Stomach smooth muscle (tissue), 2 donors: ENCODE measurements around the gene SLC6A18.

Experiments
- H3K27ac ChIP-seq: one replicate; pipeline ENCODE4 v1.7.0; 2013; ENCODE audit warnings: mild to moderate bottlenecking, low read length, inconsistent platforms
- H3K27me3 ChIP-seq, 2 donors: one replicate each; pipeline ENCODE4 v1.7.0; 2013; ENCODE audit warnings: low read length in 2 of 2; ENCODE audit not compliant: insufficient read depth in 2 of 2, control insufficient read depth in 1 of 2
- H3K36me3 ChIP-seq, 2 donors: one replicate each; pipeline ENCODE4 v1.7.0; 2013; ENCODE audit warnings: low read length in 2 of 2; ENCODE audit not compliant: control insufficient read depth in 2 of 2, insufficient read depth in 2 of 2
- H3K4me1 ChIP-seq: one replicate; pipeline ENCODE4 v1.7.0; 2013; ENCODE audit warnings: low read length; ENCODE audit not compliant: control insufficient read depth, insufficient read depth
- H3K4me3 ChIP-seq, 2 donors: one replicate each; pipeline ENCODE4 v1.7.0; 2013; ENCODE audit warnings: low read length in 2 of 2
- H3K9ac ChIP-seq, 2 donors: one replicate each; pipeline ENCODE4 v1.7.0; 2013; ENCODE audit warnings: low read length in 2 of 2, mild to moderate bottlenecking in 1 of 2
- H3K9me3 ChIP-seq, 2 donors: one replicate each; pipeline ENCODE4 v1.7.0; 2013; ENCODE audit warnings: low read length in 2 of 2; ENCODE audit not compliant: control insufficient read depth in 2 of 2
- donor health status: healthy.
- donor health status: Pancreatic carcinoma.

Gene SLC6A18

DNA sequence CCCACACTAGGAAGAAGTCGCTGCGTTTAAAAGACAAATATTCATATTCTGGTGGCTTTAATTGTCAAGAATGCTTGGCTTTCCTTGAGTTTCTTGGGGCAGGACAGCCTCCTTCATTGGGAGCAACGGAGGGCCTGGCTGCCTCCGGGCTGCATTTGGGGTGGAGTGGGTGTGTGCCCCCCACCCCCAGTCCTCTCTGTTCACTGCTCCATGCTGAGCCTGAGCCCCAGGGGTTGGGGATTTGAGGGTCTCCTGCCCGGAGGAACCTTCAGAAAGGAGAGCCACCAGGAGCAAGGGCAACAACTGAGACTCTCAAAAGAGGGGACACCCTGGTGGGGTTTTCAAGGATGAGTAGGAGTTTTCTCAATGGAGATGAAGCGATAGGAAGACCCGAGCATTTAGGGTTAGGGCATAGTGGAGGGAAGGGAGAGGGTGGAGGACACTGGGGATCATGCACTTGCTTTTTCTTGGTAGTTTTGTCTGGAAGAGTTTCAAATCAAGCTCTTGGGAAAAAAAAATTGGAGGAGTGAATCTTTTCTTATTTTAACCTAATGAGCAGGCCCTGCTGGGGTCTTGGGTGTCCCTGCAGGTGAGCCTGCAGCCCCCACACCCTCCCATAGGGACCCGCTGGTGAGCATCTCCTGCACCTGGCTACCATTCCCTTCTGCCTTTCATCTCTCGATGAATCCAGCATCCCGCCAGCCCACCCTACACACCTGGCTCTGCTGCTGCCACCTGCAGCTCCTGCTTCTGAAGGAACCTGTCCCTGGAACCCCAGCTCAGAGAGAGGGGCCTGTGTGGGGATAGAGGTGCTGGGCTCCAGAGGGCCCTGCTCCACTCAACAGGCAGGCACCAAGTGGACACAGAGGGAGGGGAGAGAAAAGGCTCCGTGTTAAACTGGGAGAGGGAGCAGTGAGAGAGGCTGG is 19.7 kb upstream of the SLC6A18 start:
- H3K27me3 ChIP-seq = peaks cover 0 to 14% of the 10 kb centered on the region in 2 donors
- no peak overlapping the region for H3K9ac ChIP-seq
- H3K36me3 ChIP-seq = no peaks in the 10 kb centered on the region
- H3K27ac ChIP-seq = no peak overlapping the region
- no peaks in the 10 kb centered on the region for H3K9me3 ChIP-seq
- H3K4me3 ChIP-seq = no peak overlapping the region
- no peaks in the 10 kb centered on the region for H3K4me1 ChIP-seq

DNA sequence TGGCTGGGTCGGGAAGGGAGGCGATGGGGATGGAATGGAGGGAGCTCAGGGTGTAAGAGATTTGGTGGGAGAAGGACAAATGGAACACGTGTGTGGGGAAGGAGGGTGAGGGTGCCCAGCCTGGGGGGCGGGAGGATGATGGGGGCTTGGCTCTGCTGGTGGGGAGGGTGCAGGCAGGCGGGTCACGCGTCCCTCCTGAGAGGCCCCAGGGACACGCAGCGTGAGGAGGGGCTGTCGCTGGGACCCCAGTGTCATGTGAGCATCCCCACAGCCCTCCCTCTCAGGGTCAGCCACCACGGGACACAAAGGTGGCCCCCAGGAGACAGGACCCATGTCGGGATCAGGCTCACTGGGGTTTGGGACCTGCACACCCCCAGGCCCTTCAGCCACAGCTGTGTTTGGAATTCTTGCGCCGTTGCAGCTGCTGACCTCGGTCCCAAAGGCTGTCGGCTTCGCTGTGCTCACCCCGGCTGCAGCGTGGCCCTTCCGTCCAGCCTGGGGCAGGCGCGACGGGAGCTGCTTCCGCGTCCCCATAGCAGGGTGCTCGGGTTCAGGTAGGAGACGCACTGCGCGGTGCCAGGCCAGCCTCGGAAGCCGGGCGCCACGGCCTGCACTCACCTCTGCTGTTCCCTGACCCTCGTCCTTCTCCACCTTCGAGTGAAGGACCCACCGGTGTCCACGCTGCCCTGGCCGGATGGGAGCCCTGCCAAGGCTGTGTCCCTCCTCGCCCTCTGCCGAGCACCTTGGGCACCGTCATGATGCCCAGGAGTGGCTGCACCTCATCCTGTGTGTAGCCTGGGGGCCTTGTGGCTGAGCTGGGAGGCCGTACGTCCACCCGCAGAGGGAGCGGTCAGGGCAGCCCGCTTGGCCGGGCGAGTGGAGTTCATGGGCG is 18.4 kb upstream of the SLC6A18 start:
- Histone ChIP-seq H3K27me3 (peaks cover 0 to 10% of the 10 kb centered on the region in 2 donors), H3K4me3 (no peak overlapping the region), H3K4me1 (no peaks in the 10 kb centered on the region), H3K9me3 (no peaks in the 10 kb centered on the region), H3K9ac (no peak overlapping the region), H3K27ac (no peak overlapping the region), H3K36me3 (no peaks in the 10 kb centered on the region)

DNA sequence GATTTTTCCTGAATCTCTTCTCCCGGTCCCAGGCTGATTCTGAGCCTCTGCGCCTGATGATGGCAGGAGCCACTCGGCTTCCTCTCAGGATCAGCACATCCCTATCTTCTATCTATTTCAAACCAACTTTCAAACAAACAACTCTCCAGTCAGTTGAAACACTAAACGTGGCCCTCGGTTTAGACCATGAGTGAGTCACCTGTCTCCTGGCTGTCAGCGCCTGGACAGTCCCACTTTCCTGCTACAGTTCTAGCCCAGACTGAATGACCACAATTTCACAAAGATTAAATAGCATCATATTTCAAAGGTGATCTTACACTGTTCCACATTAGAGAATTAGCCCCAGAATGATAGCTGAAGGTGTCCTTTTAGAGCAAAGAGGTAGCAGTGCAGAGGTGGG is 17.6 kb upstream of the SLC6A18 start:
- Histone ChIP-seq H3K9ac (no peak overlapping the region), H3K27ac (no peak overlapping the region), H3K4me1 (no peaks in the 10 kb centered on the region), H3K36me3 (no peaks in the 10 kb centered on the region), H3K27me3 (peaks cover 0 to 10% of the 10 kb centered on the region in 2 donors), H3K9me3 (no peaks in the 10 kb centered on the region), H3K4me3 (no peak overlapping the region)

DNA sequence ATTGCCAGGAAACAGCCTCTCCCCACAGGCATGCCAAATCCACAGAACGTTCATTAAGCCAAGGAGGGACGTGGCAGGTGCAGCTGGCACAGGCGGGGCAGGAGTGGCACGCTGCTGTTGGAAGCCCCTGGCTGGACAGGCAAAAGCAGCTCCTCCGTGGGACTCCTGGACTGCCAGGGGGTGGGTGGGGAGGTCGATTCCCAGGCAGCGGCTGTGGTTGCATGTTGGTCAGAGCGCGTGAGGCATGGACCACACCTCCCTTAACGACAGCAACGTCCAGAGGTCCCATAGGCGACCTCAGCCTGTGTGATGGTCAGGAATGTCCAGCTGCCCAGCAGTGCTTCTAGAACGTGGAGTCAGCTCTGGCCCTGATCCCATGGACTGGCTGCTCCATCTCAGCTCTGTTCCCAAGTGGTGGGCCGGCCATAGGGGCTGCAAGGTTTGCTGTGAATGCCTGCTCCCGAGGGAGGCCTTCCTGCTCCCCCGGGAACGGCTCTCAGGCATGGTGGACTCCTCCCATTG is 16.9 kb upstream of the SLC6A18 start:
- H3K4me1 ChIP-seq = no peaks in the 10 kb centered on the region
- no peak overlapping the region for H3K4me3 ChIP-seq
- H3K9ac ChIP-seq = no peak overlapping the region
- no peaks in the 10 kb centered on the region for H3K36me3 ChIP-seq
- H3K27ac ChIP-seq = no peak overlapping the region
- H3K27me3 ChIP-seq = peaks cover 0 to 10% of the 10 kb centered on the region in 2 donors
- H3K9me3 ChIP-seq = no peaks in the 10 kb centered on the region

DNA sequence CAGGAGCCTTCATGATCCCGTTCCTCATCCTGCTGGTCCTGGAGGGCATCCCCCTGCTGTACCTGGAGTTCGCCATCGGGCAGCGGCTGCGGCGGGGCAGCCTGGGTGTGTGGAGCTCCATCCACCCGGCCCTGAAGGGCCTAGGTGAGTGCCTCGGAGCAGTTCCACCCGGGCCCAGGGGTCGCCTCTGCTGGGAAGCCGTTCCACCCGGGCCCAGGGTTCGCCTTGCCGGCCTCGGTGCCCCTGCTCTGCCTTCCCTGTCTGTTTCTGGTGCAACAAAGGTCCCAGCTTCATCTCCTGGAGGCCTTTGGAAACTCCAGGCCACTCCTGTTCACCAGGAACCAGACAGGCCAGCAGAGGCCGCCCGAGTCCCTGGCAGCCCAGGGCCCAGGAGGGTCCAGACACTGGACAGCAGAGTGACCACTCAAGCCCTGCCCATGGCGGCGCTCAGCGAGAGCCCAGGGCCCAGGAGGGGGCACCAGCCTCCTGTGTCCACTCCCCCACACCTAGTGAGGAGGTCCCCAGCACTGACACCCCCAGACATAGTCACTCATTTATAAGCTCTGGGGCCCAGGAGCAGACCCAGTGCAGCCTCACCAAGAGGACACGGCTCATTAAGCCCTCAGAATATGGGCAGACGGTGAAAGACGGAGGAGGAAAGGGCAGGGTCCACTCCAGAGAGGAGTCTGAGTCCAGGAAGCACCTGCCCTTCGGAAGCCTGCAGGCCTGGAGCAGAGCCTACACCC is 16.3 kb upstream of the SLC6A18 start:
- no peaks in the 10 kb centered on the region for H3K9me3 ChIP-seq
- no peak overlapping the region for H3K4me3 ChIP-seq
- H3K27ac ChIP-seq = no peak overlapping the region
- no peak overlapping the region for H3K9ac ChIP-seq
- H3K36me3 ChIP-seq = no peaks in the 10 kb centered on the region
- no peaks in the 10 kb centered on the region for H3K4me1 ChIP-seq
- peaks cover 0 to 10% of the 10 kb centered on the region in 2 donors for H3K27me3 ChIP-seq

- H3K27me3 ChIP-seq = peaks cover 0 to 10% of the 10 kb centered on the region in 2 donors
- no peaks in the 10 kb centered on the region for H3K9me3 ChIP-seq
- no peak overlapping the region for H3K27ac ChIP-seq
- H3K36me3 ChIP-seq = no peaks in the 10 kb centered on the region
- no peak overlapping the region for H3K9ac ChIP-seq
- H3K4me1 ChIP-seq = no peaks in the 10 kb centered on the region
- no peak overlapping the region for H3K4me3 ChIP-seq
Observed at GRCh38 chr5:1209489-1209852, 15.7 kb upstream of the SLC6A18 start.

GRCh38 chr5:1209896-1210776 is 15.0 kb upstream of the SLC6A18 start:
- Histone ChIP-seq H3K9me3 (no peaks in the 10 kb centered on the region), H3K4me1 (no peaks in the 10 kb centered on the region), H3K4me3 (no peak overlapping the region), H3K9ac (no peak overlapping the region), H3K27ac (no peak overlapping the region), H3K27me3 (peaks cover 0 to 10% of the 10 kb centered on the region in 2 donors), H3K36me3 (no peaks in the 10 kb centered on the region)

- peaks cover 0 to 9% of the 10 kb centered on the region in 2 donors for H3K27me3 ChIP-seq
- H3K27ac ChIP-seq = no peak overlapping the region
- peaks cover 0 to 5% of the 10 kb centered on the region in 2 donors for H3K9me3 ChIP-seq
- no peak overlapping the region for H3K4me3 ChIP-seq
- H3K9ac ChIP-seq = no peak overlapping the region
- H3K36me3 ChIP-seq = no peaks in the 10 kb centered on the region
- H3K4me1 ChIP-seq = no peaks in the 10 kb centered on the region
Observed at GRCh38 chr5:1210832-1211251, 14.3 kb upstream of the SLC6A18 start.

DNA sequence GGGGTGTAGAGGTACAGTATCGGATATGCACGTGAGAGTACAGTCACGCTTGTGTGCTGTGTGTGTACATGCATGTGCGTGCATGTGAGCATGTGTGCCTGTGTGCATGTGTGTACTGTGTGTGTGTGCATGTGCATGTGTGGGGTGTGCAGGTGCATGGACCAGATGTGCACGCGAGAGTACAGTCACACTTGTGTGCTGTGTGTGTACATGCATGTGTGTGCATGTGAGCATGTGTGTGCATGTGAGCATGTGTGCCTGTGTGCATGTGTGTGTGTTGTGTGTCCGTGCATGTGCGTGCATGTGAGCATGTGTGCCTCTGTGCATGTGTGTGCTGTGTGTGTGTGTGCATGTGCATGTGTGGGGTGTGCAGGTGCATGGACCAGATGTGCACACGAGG is 13.5 kb upstream of the SLC6A18 start:
- H3K9ac ChIP-seq = no peak overlapping the region
- H3K27ac ChIP-seq = no peak overlapping the region
- H3K4me3 ChIP-seq = no peak overlapping the region
- H3K36me3 ChIP-seq = no peaks in the 10 kb centered on the region
- H3K9me3 ChIP-seq = peaks cover 0 to 11% of the 10 kb centered on the region in 2 donors
- no peaks in the 10 kb centered on the region for H3K4me1 ChIP-seq
- peaks cover 0 to 8% of the 10 kb centered on the region in 2 donors for H3K27me3 ChIP-seq
